ENCODE data around the gene RHEX. TPM values are rescaled to one million over a fixed set of nuclear protein-coding genes. Genes with fewer than 3 reads are reported as not detected.
"Not testable (repeated sequence)": the region's sequence is repeated elsewhere in the genome, so short reads cannot be mapped to it uniquely, and the experiment has no call there.

The RHEX gene
- total and polyA plus RNA-seq, 2 donors (not counting 1 experiment from before 2014, with no cell fraction given) = not detected

- H3K9ac ChIP-seq (ENCODE audit: insufficient read depth, low read length) = no peak overlapping the region
- no peaks in the 10 kb centered on the region for H3K36me3 ChIP-seq (ENCODE audit: control insufficient read depth, insufficient read depth, low read length)
- H3K79me2 ChIP-seq (ENCODE audit: control insufficient read depth, insufficient read depth, low read length) = no peaks in the 10 kb centered on the region
- no peaks in the 10 kb centered on the region for H3K4me1 ChIP-seq (ENCODE audit: control insufficient read depth, extremely low read depth, insufficient read depth, low read length)
- no peak overlapping the region for H3K27ac ChIP-seq (ENCODE audit: insufficient read depth, low read length)
- no peaks in the 10 kb centered on the region for H3K9me3 ChIP-seq (ENCODE audit: control insufficient read depth, insufficient read depth, low read depth, low read length)
- TF ChIP-seq EZH2 (IDR thresholded peaks at IDR 0.05; ENCODE audit: low read length, missing control alignments) = no peak
- TF ChIP-seq CTCF (conservative IDR thresholded peaks at IDR 0.05 in 1 of 2, IDR thresholded peaks at IDR 0.05 in 1 of 2; ENCODE audit: low read depth in 1 of 2, low read length in 2 of 2) = no peak
- no peak overlapping the region for H3K4me2 ChIP-seq (ENCODE audit: extremely low read depth, insufficient read depth, low read length)
- no peak overlapping the region for H3K4me3 ChIP-seq (replicated peaks in 1 of 4; ENCODE audit: control extremely low read depth in 1 of 4, insufficient read depth in 1 of 4, low read depth in 3 of 4, low read length in 4 of 4)
- no peak overlapping the region for H2AFZ ChIP-seq (ENCODE audit: low read length)
- DNase-seq (ENCODE audit: low read depth in 2 of 2) = no peak
- no peaks in the 10 kb centered on the region for H4K20me1 ChIP-seq (ENCODE audit: control insufficient read depth, extremely low read depth, insufficient read depth, low read length)
- H3K27me3 ChIP-seq (ENCODE audit: control insufficient read depth, insufficient read depth, low read length) = peaks cover 8% of the 10 kb centered on the region
Measured at GRCh38 chr1:206062464-206062863, 9.5 kb downstream of the RHEX start.

- H3K27ac ChIP-seq (ENCODE audit: insufficient read depth, low read length); H3K4me2 ChIP-seq (ENCODE audit: extremely low read depth, insufficient read depth, low read length); DNase-seq (ENCODE audit: low read depth in 2 of 2); H3K36me3 ChIP-seq (ENCODE audit: control insufficient read depth, insufficient read depth, low read length); H3K9me3 ChIP-seq (ENCODE audit: control insufficient read depth, insufficient read depth, low read depth, low read length); H2AFZ ChIP-seq (ENCODE audit: low read length); H3K9ac ChIP-seq (ENCODE audit: insufficient read depth, low read length); H3K4me3 ChIP-seq (replicated peaks in 1 of 4; ENCODE audit: control extremely low read depth in 1 of 4, insufficient read depth in 1 of 4, low read depth in 3 of 4, low read length in 4 of 4); H3K4me1 ChIP-seq (ENCODE audit: control insufficient read depth, extremely low read depth, insufficient read depth, low read length); H3K79me2 ChIP-seq (ENCODE audit: control insufficient read depth, insufficient read depth, low read length); H4K20me1 ChIP-seq (ENCODE audit: control insufficient read depth, extremely low read depth, insufficient read depth, low read length): not testable (repeated sequence)
- H3K27me3 ChIP-seq (ENCODE audit: control insufficient read depth, insufficient read depth, low read length) = peaks cover 11% of the 10 kb centered on the region
Measured at GRCh38 chr1:206064001-206064400, 11.0 kb downstream of the RHEX start.

- not testable (repeated sequence) for H2AFZ ChIP-seq (ENCODE audit: low read length); DNase-seq (ENCODE audit: low read depth in 2 of 2); H3K27ac ChIP-seq (ENCODE audit: insufficient read depth, low read length); H3K36me3 ChIP-seq (ENCODE audit: control insufficient read depth, insufficient read depth, low read length); H3K4me1 ChIP-seq (ENCODE audit: control insufficient read depth, extremely low read depth, insufficient read depth, low read length); H3K79me2 ChIP-seq (ENCODE audit: control insufficient read depth, insufficient read depth, low read length); H3K4me3 ChIP-seq (replicated peaks in 1 of 4; ENCODE audit: control extremely low read depth in 1 of 4, insufficient read depth in 1 of 4, low read depth in 3 of 4, low read length in 4 of 4); H4K20me1 ChIP-seq (ENCODE audit: control insufficient read depth, extremely low read depth, insufficient read depth, low read length); H3K9me3 ChIP-seq (ENCODE audit: control insufficient read depth, insufficient read depth, low read depth, low read length); H3K4me2 ChIP-seq (ENCODE audit: extremely low read depth, insufficient read depth, low read length); H3K9ac ChIP-seq (ENCODE audit: insufficient read depth, low read length)
- peaks cover 11% of the 10 kb centered on the region for H3K27me3 ChIP-seq (ENCODE audit: control insufficient read depth, insufficient read depth, low read length)
Measured at GRCh38 chr1:206064501-206064900, 11.5 kb downstream of the RHEX start.

- H3K27ac ChIP-seq (ENCODE audit: insufficient read depth, low read length) = no peak overlapping the region
- no peaks in the 10 kb centered on the region for H4K20me1 ChIP-seq (ENCODE audit: control insufficient read depth, extremely low read depth, insufficient read depth, low read length)
Measured at GRCh38 chr1:206065547-206066145, 12.7 kb downstream of the RHEX start.

More at GRCh38 chr1:206065547-206066145, 12.7 kb downstream of the RHEX start:
- H3K4me1 ChIP-seq (ENCODE audit: control insufficient read depth, extremely low read depth, insufficient read depth, low read length) = no peaks in the 10 kb centered on the region
- no peak overlapping the region for H3K4me2 ChIP-seq (ENCODE audit: extremely low read depth, insufficient read depth, low read length)
- TF ChIP-seq EZH2 (IDR thresholded peaks at IDR 0.05; ENCODE audit: low read length, missing control alignments) (no peak), CTCF (conservative IDR thresholded peaks at IDR 0.05 in 1 of 2, IDR thresholded peaks at IDR 0.05 in 1 of 2; ENCODE audit: low read depth in 1 of 2, low read length in 2 of 2) (no peak)
- DNase-seq (ENCODE audit: low read depth in 2 of 2) = no peak
- no peaks in the 10 kb centered on the region for H3K9me3 ChIP-seq (ENCODE audit: control insufficient read depth, insufficient read depth, low read depth, low read length)
- no peaks in the 10 kb centered on the region for H3K79me2 ChIP-seq (ENCODE audit: control insufficient read depth, insufficient read depth, low read length)
- H3K36me3 ChIP-seq (ENCODE audit: control insufficient read depth, insufficient read depth, low read length) = no peaks in the 10 kb centered on the region
- peaks cover 6% of the 10 kb centered on the region for H3K27me3 ChIP-seq (ENCODE audit: control insufficient read depth, insufficient read depth, low read length)
- H3K9ac ChIP-seq (ENCODE audit: insufficient read depth, low read length) = no peak overlapping the region
- H2AFZ ChIP-seq (ENCODE audit: low read length) = no peak overlapping the region
- no peak overlapping the region for H3K4me3 ChIP-seq (replicated peaks in 1 of 4; ENCODE audit: control extremely low read depth in 1 of 4, insufficient read depth in 1 of 4, low read depth in 3 of 4, low read length in 4 of 4)
